Pancreas (tissue), 10 donors: Measurements from ENCODE around the gene MAP2K7. TPM values are rescaled to one million over a fixed set of nuclear protein-coding genes. Genes with fewer than 3 reads are reported as not detected.
A peak's percentile ranks its signal among the peaks of the same experiment; 100 is the strongest.

ENCODE experiments used
- ATAC-seq, 4 donors: fragments of 200-7000 bp; cut with Tn5 transposase; one replicate each; pipeline versions ENCODE4 v1.8.0 to v1.9.1; 2020; ENCODE audit warnings: mild to moderate bottlenecking in 4 of 4, moderate library complexity in 4 of 4
- DNase-seq, 6 donors: peaks; one replicate each; pipeline ENCODE4 v3.0.0-alpha.2; 2020
- FAIRE-seq: peaks from 2 replicates; lab custom pipeline; 2012; peaks lifted over from hg19 to GRCh38; lab: Jason Lieb, UNC
- H3K27ac ChIP-seq, 4 donors: fragments of 200-600 bp; sonication (generic); 1 replicate in 3 of 4; 2 replicates in 1 of 4; pipeline versions ENCODE4 v1.5.0 to v1.8.0; 2020
- H3K27me3 ChIP-seq, 4 donors: fragments of 200-600 bp; one replicate each; pipeline ENCODE4 v1.8.0; 2021
- H3K36me3 ChIP-seq, 3 donors: fragments of 200-600 bp; sonication (generic) in 1 of 3; one replicate each; pipeline versions ENCODE4 v1.5.0 to v1.8.0; 2020 to 2021
- H3K4me1 ChIP-seq, 3 donors: fragments of 200-600 bp; one replicate each; pipeline ENCODE4 v1.8.0; 2021
- H3K4me3 ChIP-seq, 4 donors: fragments of 200-600 bp; sonication (generic) in 2 of 4; one replicate each; pipeline versions ENCODE4 v1.5.0 to v1.8.0; 2020 to 2021
- H3K9me3 ChIP-seq, 4 donors: fragments of 200-600 bp; one replicate each; pipeline ENCODE4 v1.8.0; 2021
- CTCF ChIP-seq, 4 donors: fragments of 200-600 bp; sonication (generic) in 3 of 4; IDR thresholded peaks; one replicate each; pipeline versions ENCODE4 v1.5.0 to v1.8.0; 2021; ENCODE audit warnings: antibody characterized with exemption in 4 of 4
- WGBS, 2 donors: extraction: QIAGEN DNeasy Blood & Tissue Kit; methylation state at CpG; one replicate each; pipeline ENCODE4 v1.1.7; 2013; 5-methylcytosine and 5-hydroxymethylcytosine counted together
- intact Hi-C, 3 donors: fragments of 100-400 bp; cut with DNase I; formaldehyde crosslinking; loops; one replicate each; pipeline versions ENCODE4 v1.11.1 to v1.14.2; 2022
- polyA plus RNA-seq, 2 donors: library from polyadenylated mRNA; stranded (reverse); fragments of 200-250 nt; gene quantifications; one replicate each; pipeline ENCODE4 v1.2.3, GENCODE V29; 2013
- total RNA-seq, 6 donors: library from RNA; stranded (reverse); fragmentation: NEBNext Ultra II Directional in 4 of 6; extraction: Animal tissue kit (Norgen Biotek cat#: 25700) in 4 of 6; gene quantifications; one replicate each; pipeline versions ENCODE4 v1.2.1 to v1.2.4, GENCODE V29; 2021 to 2023
- donor health status: healthy with polysubstance abuse.
- donor health status: DM: no; HTN: no; CAD: no; lungs with moderate emphysema.
- donor health status: DM: no; HTN: no; CAD: no.
- donor health status: control.
- donor health status: control.
- donor health status: Bipolar disorder and iron deficiency.
- donor health status: DM: yes; HTN: yes; CAD: no.
- donor health status: DM: no; HTN: no; CAD: no.
- donor health status: DM: no; HTN: no; CAD: no.
- donor health status: DM: yes; HTN: yes; CAD: no.

MAP2K7 gene
- total and polyA plus RNA-seq, 8 donors: 13.9 to 45.3 (median 16.9) TPM

GRCh38 chr19:7904074-7905020 lies 670 bp downstream of the MAP2K7 start:
- ATAC-seq: peak; percentile 35 to 62 (median 44)
- peak overlapping the region; percentile 39 to 89 (median 66) for H3K27ac ChIP-seq
- H3K9me3 ChIP-seq: no peaks in the 10 kb centered on the region
- no peak for TF ChIP-seq CTCF (IDR thresholded peaks at IDR 0.05)
- H3K4me3 ChIP-seq: peak overlapping the region; percentile 53 to 93 (median 82)
- H3K4me1 ChIP-seq: peaks cover 3 to 14% (median 10%) of the 10 kb centered on the region in 3 donors
- no peak for FAIRE-seq
- 5 to 14% methylated on average over 26 to 63 of the region's 68 CpGs for WGBS, 2 donors
- H3K27me3 ChIP-seq: no peaks in the 10 kb centered on the region
- H3K36me3 ChIP-seq: no peaks in the 10 kb centered on the region
- DNase-seq: peak in 5 of 6 donors; percentile 60 to 89 (median 73)
- intact Hi-C loops: no loop called here

GRCh38 chr19:7905268-7905667 lies 1.6 kb downstream of the MAP2K7 start:
- intact Hi-C loops: no loop called here
- ATAC-seq (no peak), FAIRE-seq (no peak), DNase-seq (peak in 5 of 6 donors; percentile 13 to 80 (median 31))
- no peaks in the 10 kb centered on the region for H3K27me3 ChIP-seq
- H3K4me3 ChIP-seq: peak overlapping the region in 2 of 4 donors; percentile 89 to 93
- WGBS, 2 donors: 60 to 76% methylated on average over 10 of the region's 10 CpGs
- H3K36me3 ChIP-seq: peaks cover 0 to 4% (median under 1%) of the 10 kb centered on the region in 3 donors
- H3K4me1 ChIP-seq: peaks cover 3 to 14% (median 10%) of the 10 kb centered on the region in 3 donors
- no peak for TF ChIP-seq CTCF (IDR thresholded peaks at IDR 0.05)
- no peaks in the 10 kb centered on the region for H3K9me3 ChIP-seq
- no peak overlapping the region for H3K27ac ChIP-seq

- FAIRE-seq: no peak
- peak in 5 of 6 donors; percentile 20 to 69 (median 24) for DNase-seq
These were observed 2.2 kb downstream of the MAP2K7 start for GRCh38 chr19:7905859-7906258.

GRCh38 chr19:7907122-7907521 lies 3.4 kb downstream of the MAP2K7 start:
- intact Hi-C loops: no loop called here
- ATAC-seq (no peak), DNase-seq (peak in 2 of 6 donors; percentile 19 to 42), FAIRE-seq (no peak)
- peaks cover 3 to 14% (median 10%) of the 10 kb centered on the region in 3 donors for H3K4me1 ChIP-seq
- 89 to 95% methylated on average over 19 of the region's 19 CpGs for WGBS, 2 donors
- H3K27ac ChIP-seq: no peak overlapping the region
- no peaks in the 10 kb centered on the region for H3K9me3 ChIP-seq
- peaks cover 4 to 23% (median 16%) of the 10 kb centered on the region in 3 donors for H3K36me3 ChIP-seq
- H3K27me3 ChIP-seq: no peaks in the 10 kb centered on the region
- no peak overlapping the region for H3K4me3 ChIP-seq
- no peak for TF ChIP-seq CTCF (IDR thresholded peaks at IDR 0.05)

More at GRCh38 chr19:7905859-7906258, 2.2 kb downstream of the MAP2K7 start:
- no peak for ATAC-seq
- no peaks in the 10 kb centered on the region for H3K27me3 ChIP-seq
- intact Hi-C loops: no loop called here
- no peak overlapping the region for H3K4me3 ChIP-seq
- H3K4me1 ChIP-seq: peaks cover 3 to 14% (median 10%) of the 10 kb centered on the region in 3 donors
- no peak for TF ChIP-seq CTCF (IDR thresholded peaks at IDR 0.05)
- H3K27ac ChIP-seq: no peak overlapping the region
- no peaks in the 10 kb centered on the region for H3K9me3 ChIP-seq
- peaks cover 4 to 10% (median 6%) of the 10 kb centered on the region in 3 donors for H3K36me3 ChIP-seq
- WGBS, 2 donors: 80 to 87% methylated on average over 10 of the region's 10 CpGs
